Keratinocyte (primary cell): Measurements from ENCODE around the gene HEPH. TPM values are rescaled to one million over a fixed set of nuclear protein-coding genes. Genes with fewer than 3 reads are reported as not detected.

Source experiments
- DNase-seq: peaks from one replicate; pipeline ENCODE4 v3.0.0-alpha.2; 2011; ENCODE audit warnings: low read depth, missing footprints, low spot score
- FAIRE-seq: peaks from 2 replicates; lab custom pipeline; 2011; peaks lifted over from hg19 to GRCh38; lab: Jason Lieb, UNC
- H2AFZ ChIP-seq: 2 replicates; pipeline ENCODE4 v1.6.0; 2012; ENCODE audit warnings: low read length, control low read depth, inconsistent platforms; ENCODE audit not compliant: control insufficient read depth
- H3K27ac ChIP-seq: 2 replicates; pipeline ENCODE4 v1.5.1; 2011; ENCODE audit warnings: low read length; ENCODE audit not compliant: control insufficient read depth, insufficient read depth
- H3K27me3 ChIP-seq: 3 replicates; pipeline ENCODE4 v1.6.0; 2011; ENCODE audit warnings: low read length; ENCODE audit not compliant: control insufficient read depth, insufficient read depth; ENCODE audit errors: extremely low read depth
- H3K36me3 ChIP-seq, 2 experiments: 2 replicates in 1 of 2; 3 replicates in 1 of 2; pipeline ENCODE4 v1.5.1; 2011; ENCODE audit warnings: low read length in 2 of 2, mild to moderate bottlenecking in 1 of 2; ENCODE audit not compliant: control insufficient read depth in 2 of 2, insufficient read depth in 2 of 2; ENCODE audit errors: extremely low read depth in 1 of 2
- H3K4me1 ChIP-seq: 3 replicates; pipeline ENCODE4 v1.5.1; 2011; ENCODE audit warnings: low read length; ENCODE audit not compliant: control insufficient read depth, insufficient read depth; ENCODE audit errors: extremely low read depth
- H3K4me2 ChIP-seq: 3 replicates; pipeline ENCODE4 v1.6.0; 2011; ENCODE audit warnings: low read depth, low read length; ENCODE audit not compliant: control insufficient read depth, insufficient read depth; ENCODE audit errors: extremely low read depth
- H3K4me3 ChIP-seq, 3 experiments: fragments of 200-600 bp in 1 of 3; sonication (generic) in 1 of 3; 2 replicates in 2 of 3; 3 replicates in 1 of 3; pipeline ENCODE4 v1.5.1; 2011 to 2016; ENCODE audit warnings: low read length in 3 of 3, mild to moderate bottlenecking in 3 of 3, control low read depth in 2 of 3, inconsistent platforms in 1 of 3, low read depth in 1 of 3, mixed read lengths in 1 of 3, mixed run types in 1 of 3, moderate library complexity in 1 of 3; ENCODE audit not compliant: control insufficient read depth in 2 of 3, insufficient read depth in 2 of 3; ENCODE audit errors: extremely low read depth in 1 of 3
- H3K79me2 ChIP-seq: 2 replicates; pipeline ENCODE4 v1.6.0; 2012; ENCODE audit warnings: low read length; ENCODE audit not compliant: control insufficient read depth, insufficient read depth
- H3K9ac ChIP-seq: 3 replicates; pipeline ENCODE4 v1.6.0; 2011; ENCODE audit warnings: low read length; ENCODE audit not compliant: control insufficient read depth, insufficient read depth; ENCODE audit errors: extremely low read depth
- H3K9me1 ChIP-seq: 3 replicates; pipeline ENCODE4 v1.6.0; 2011; ENCODE audit warnings: low read length; ENCODE audit not compliant: control insufficient read depth, insufficient read depth; ENCODE audit errors: extremely low read depth
- H3K9me3 ChIP-seq: 2 replicates; pipeline ENCODE4 v1.5.1; 2012; ENCODE audit warnings: low read depth, low read length; ENCODE audit not compliant: control insufficient read depth
- H4K20me1 ChIP-seq: 3 replicates; pipeline ENCODE4 v1.6.0; 2011; ENCODE audit warnings: low read length; ENCODE audit not compliant: control insufficient read depth, insufficient read depth; ENCODE audit errors: extremely low read depth
- CTCF ChIP-seq, 3 experiments: IDR thresholded peaks in 1 of 3; conservative IDR thresholded peaks in 1 of 3; optimal IDR thresholded peaks in 1 of 3; 2 replicates in 2 of 3; 3 replicates in 1 of 3; pipeline versions ENCODE3 to v1.5.1; 2011; ENCODE audit warnings: low read length in 3 of 3, mild to moderate bottlenecking in 3 of 3, moderate library complexity in 2 of 3, control low read depth in 1 of 3, inconsistent platforms in 1 of 3; ENCODE audit not compliant: insufficient read depth in 2 of 3; ENCODE audit errors: extremely low read depth in 1 of 3
- EZH2 ChIP-seq: IDR thresholded peaks from one replicate; pipeline ENCODE4 v1.6.1; 2012; ENCODE audit warnings: inconsistent platforms, mild to moderate bottlenecking, low read length, moderate library complexity
- dilution Hi-C: fragments of 300-500 bp; cut with MboI; formaldehyde crosslinking; loops from one replicate; pipeline ENCODE4 v1.7.0; 2020; ENCODE audit warnings: low sequenced_read_pairs; ENCODE audit not compliant: extremely low pct_ligation_motif_present
- polyA plus RNA-seq, 5 experiments: library from polyadenylated mRNA; depleted of rRNA in 3 of 5; stranded (reverse) in 3 of 5; stranded (forward) in 1 of 5; unstranded in 1 of 5; fragments of >200 nt; gene quantifications; 1 replicate in 1 of 5; 2 replicates in 3 of 5; 3 replicates in 1 of 5; pipeline versions ENCODE4 v1.2.1 to v1.2.3, GENCODE V29; 2011 to 2012; ENCODE audit warnings: missing spikeins in 2 of 5, low read depth in 1 of 5, low replicate concordance in 1 of 5

HEPH gene
- polyA plus RNA-seq, 1 donor (not counting 4 experiments of a cell fraction or from before 2014, with no cell fraction given): 0.25 TPM

- Histone ChIP-seq H3K4me2 (no peak overlapping the region), H3K27me3 (no peaks in the 10 kb centered on the region), H3K4me3 (no peak overlapping the region), H2AFZ (no peak overlapping the region), H3K27ac (no peak overlapping the region), H3K36me3 (no peaks in the 10 kb centered on the region), H3K79me2 (no peaks in the 10 kb centered on the region), H3K4me1 (no peaks in the 10 kb centered on the region), H4K20me1 (no peaks in the 10 kb centered on the region), H3K9me3 (no peaks in the 10 kb centered on the region), H3K9ac (no peak overlapping the region), H3K9me1 (no peaks in the 10 kb centered on the region)
- dilution Hi-C loops: no loop called here
- TF ChIP-seq CTCF (optimal IDR thresholded peaks at IDR 0.05 in 1 of 3, IDR thresholded peaks at IDR 0.05 in 1 of 3, conservative IDR thresholded peaks at IDR 0.05 in 1 of 3; ENCODE audit: extremely low read depth in 1 of 3, insufficient read depth in 2 of 3, low read length in 3 of 3) (no peak), EZH2 (no peak)
- DNase-seq (no peak), FAIRE-seq (no peak)
These were observed 12.1 kb downstream of the HEPH start for GRCh38 chrX:66176134-66176533.

DNA sequence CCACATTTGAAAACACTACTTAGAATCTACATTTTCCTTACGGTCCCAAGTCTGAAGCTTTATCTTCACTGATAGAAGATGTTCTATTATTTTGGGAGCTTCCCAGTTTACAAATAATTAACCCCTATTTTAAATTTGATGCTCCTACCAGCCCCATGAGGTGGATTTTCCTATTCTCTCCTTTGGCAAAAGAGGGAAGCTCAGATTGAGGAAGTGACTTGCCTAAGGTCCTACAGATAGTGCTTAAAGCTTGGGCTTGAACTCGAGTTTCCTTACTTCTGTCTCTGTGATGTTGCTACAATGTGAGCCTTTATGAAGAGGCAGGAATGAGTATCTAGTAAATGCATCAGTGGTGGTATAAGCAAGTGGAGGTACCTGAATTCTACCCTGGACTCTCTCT is 27.5 kb downstream of the HEPH start:
- dilution Hi-C loops: no loop called here
- no peak for DNase-seq

More for the DNA sequence above, 27.5 kb downstream of the HEPH start:
- Histone ChIP-seq H3K27me3 (no peaks in the 10 kb centered on the region), H3K79me2 (no peaks in the 10 kb centered on the region), H3K9me3 (no peaks in the 10 kb centered on the region), H3K9ac (no peak overlapping the region), H4K20me1 (no peaks in the 10 kb centered on the region), H3K36me3 (no peaks in the 10 kb centered on the region), H2AFZ (no peak overlapping the region), H3K4me3 (no peak overlapping the region), H3K4me2 (no peak overlapping the region), H3K27ac (no peak overlapping the region), H3K9me1 (no peaks in the 10 kb centered on the region), H3K4me1 (no peaks in the 10 kb centered on the region)
- TF ChIP-seq EZH2: no peak
- TF ChIP-seq CTCF (optimal IDR thresholded peaks at IDR 0.05 in 1 of 3, IDR thresholded peaks at IDR 0.05 in 1 of 3, conservative IDR thresholded peaks at IDR 0.05 in 1 of 3; ENCODE audit: extremely low read depth in 1 of 3, insufficient read depth in 2 of 3, low read length in 3 of 3): no peak
- no peak for FAIRE-seq
